H1 (cell line): ENCODE data around the gene C2CD2L. TPM values are rescaled to one million over a fixed set of nuclear protein-coding genes. Genes with fewer than 3 reads are reported as not detected.

Source experiments
- CTCF ChIA-PET: fragments of 300-600 bp; sonication (Branson Sonifier 250); formaldehyde crosslinking; loops from one replicate; lab custom pipeline; 2021; ENCODE audit not compliant: partially characterized antibody; lab: Charles Lee
- POLR2A ChIA-PET: fragments of 300-600 bp; sonication (Branson Sonifier 250); formaldehyde crosslinking; loops from one replicate; lab custom pipeline; 2021; ENCODE audit warnings: inconsistent platforms; ENCODE audit not compliant: partially characterized antibody; lab: Charles Lee
- DNase-seq, 2 experiments: peaks; one replicate each; pipeline versions ENCODE4 v3.0.0 to v3.0.0-alpha.2; 2010 to 2022; ENCODE audit warnings: low spot score in 2 of 2, low read depth in 1 of 2, mixed read lengths in 1 of 2
- FAIRE-seq: peaks from 2 replicates; lab custom pipeline; 2011; peaks lifted over from hg19 to GRCh38; lab: Jason Lieb, UNC
- H2AFZ ChIP-seq: 2 replicates; pipeline ENCODE4 v1.8.1; 2012; ENCODE audit warnings: low read length, inconsistent platforms
- H2AK5ac ChIP-seq: 2 replicates; pipeline ENCODE4 v1.6.1; 2013; ENCODE audit warnings: low read depth, low read length
- H2BK120ac ChIP-seq: replicated peaks from 2 replicates; pipeline ENCODE3; 2013; ENCODE audit warnings: low read depth, low read length, inconsistent platforms
- H2BK12ac ChIP-seq: 2 replicates; pipeline ENCODE4 v1.6.1; 2013; ENCODE audit warnings: low read depth, low read length
- H2BK15ac ChIP-seq: 2 replicates; pipeline ENCODE4 v1.6.1; 2013; ENCODE audit warnings: low read length
- H2BK20ac ChIP-seq: 2 replicates; pipeline ENCODE4 v1.6.1; 2013; ENCODE audit warnings: low read length
- H2BK5ac ChIP-seq: 2 replicates; pipeline ENCODE4 v1.6.1; 2013; ENCODE audit warnings: low read depth, low read length
- H3K14ac ChIP-seq: 2 replicates; pipeline ENCODE4 v1.6.1; 2013; ENCODE audit warnings: inconsistent platforms; ENCODE audit not compliant: insufficient read length
- H3K18ac ChIP-seq: 2 replicates; pipeline ENCODE4 v1.6.1; 2013; ENCODE audit warnings: low read length; ENCODE audit errors: extremely low read depth
- H3K23ac ChIP-seq: 2 replicates; pipeline ENCODE4 v1.6.1; 2013; ENCODE audit warnings: inconsistent platforms; ENCODE audit not compliant: insufficient read length
- H3K23me2 ChIP-seq: 2 replicates; pipeline ENCODE4 v1.6.1; 2013; ENCODE audit warnings: low read depth, low read length
- H3K27ac ChIP-seq: 2 replicates; pipeline ENCODE4 v1.6.1; 2011; ENCODE audit warnings: low read depth, low read length, inconsistent platforms
- H3K27me3 ChIP-seq, 4 experiments: replicated peaks in 1 of 4; 1 replicate in 1 of 4; 2 replicates in 3 of 4; pipeline versions ENCODE4 v1.6.1 to v1.8.1; 2011 to 2013; ENCODE audit warnings: low read length in 3 of 4, mild to moderate bottlenecking in 3 of 4, inconsistent platforms in 2 of 4, mixed read lengths in 2 of 4, moderate library complexity in 1 of 4; ENCODE audit not compliant: control insufficient read depth in 3 of 4, insufficient read depth in 3 of 4; ENCODE audit errors: extremely low read depth in 1 of 4
- H3K36me3 ChIP-seq, 4 experiments: 2 replicates each; pipeline versions ENCODE4 v1.6.1 to v1.8.1; 2011 to 2013; ENCODE audit warnings: mild to moderate bottlenecking in 4 of 4, low read length in 3 of 4, moderate library complexity in 2 of 4, control low read depth in 1 of 4, inconsistent platforms in 1 of 4; ENCODE audit not compliant: insufficient read depth in 4 of 4, control insufficient read depth in 2 of 4
- H3K4ac ChIP-seq: replicated peaks from 2 replicates; pipeline ENCODE3; 2013; ENCODE audit warnings: low read length, low read depth, mixed read lengths, inconsistent platforms; ENCODE audit not compliant: insufficient read length
- H3K4me1 ChIP-seq, 4 experiments: replicated peaks in 1 of 4; 1 replicate in 1 of 4; 2 replicates in 3 of 4; pipeline versions ENCODE4 v1.6.1 to v1.8.1; 2011 to 2013; ENCODE audit warnings: low read length in 3 of 4, inconsistent platforms in 2 of 4, mixed read lengths in 1 of 4; ENCODE audit not compliant: insufficient read depth in 4 of 4, control insufficient read depth in 3 of 4
- H3K4me2 ChIP-seq, 2 experiments: 2 replicates each; pipeline versions ENCODE4 v1.6.1 to v1.8.1; 2011 to 2013; ENCODE audit warnings: low read depth in 2 of 2, low read length in 2 of 2, control low read depth in 1 of 2, inconsistent platforms in 1 of 2, mild to moderate bottlenecking in 1 of 2; ENCODE audit not compliant: insufficient read depth in 1 of 2
- H3K4me3 ChIP-seq, 4 experiments: fragments of 200-600, 300-600 bp in 1 of 4; sonication (generic), shearing (Covaris generic), sonication (Bioruptor Twin) in 1 of 4; 2 replicates each; pipeline versions ENCODE4 v1.5.1 to v1.8.1; 2011 to 2016; ENCODE audit warnings: low read length in 4 of 4, low read depth in 3 of 4, control low read depth in 2 of 4, inconsistent platforms in 2 of 4, mild to moderate bottlenecking in 2 of 4, mixed read lengths in 1 of 4, moderate library complexity in 1 of 4; ENCODE audit not compliant: insufficient read depth in 2 of 4; ENCODE audit errors: extremely low read depth in 1 of 4
- H3K56ac ChIP-seq: replicated peaks from 2 replicates; pipeline ENCODE3; 2013; ENCODE audit warnings: low read depth, mild to moderate bottlenecking, mixed read lengths, low read length, inconsistent platforms; ENCODE audit not compliant: insufficient read length
- H3K79me1 ChIP-seq: 2 replicates; pipeline ENCODE4 v1.6.1; 2013; ENCODE audit warnings: low read depth, low read length, control low read depth
- H3K79me2 ChIP-seq, 2 experiments: 2 replicates each; pipeline versions ENCODE4 v1.6.1 to v1.8.1; 2012 to 2013; ENCODE audit warnings: low read length in 2 of 2, mild to moderate bottlenecking in 2 of 2, inconsistent platforms in 1 of 2; ENCODE audit not compliant: insufficient read depth in 2 of 2, control insufficient read depth in 1 of 2
- H3K9ac ChIP-seq, 4 experiments: replicated peaks in 1 of 4; 1 replicate in 1 of 4; 2 replicates in 3 of 4; pipeline versions ENCODE4 v1.6.1 to v1.8.1; 2011 to 2013; ENCODE audit warnings: low read depth in 3 of 4, low read length in 3 of 4, control low read depth in 2 of 4, mild to moderate bottlenecking in 2 of 4, moderate library complexity in 2 of 4, inconsistent platforms in 1 of 4; ENCODE audit errors: extremely low read depth in 1 of 4
- H3K9me3 ChIP-seq, 2 experiments: 2 replicates each; pipeline versions ENCODE4 v1.6.1 to v1.8.1; 2012 to 2013; ENCODE audit warnings: mild to moderate bottlenecking in 2 of 2, moderate library complexity in 2 of 2, control low read depth in 1 of 2, inconsistent platforms in 1 of 2, low read depth in 1 of 2, low read length in 1 of 2, mixed read lengths in 1 of 2; ENCODE audit not compliant: insufficient read depth in 2 of 2
- H4K20me1 ChIP-seq, 2 experiments: replicated peaks in 1 of 2; 2 replicates each; pipeline versions ENCODE3 to v1.8.1; 2011 to 2013; ENCODE audit warnings: inconsistent platforms in 2 of 2, low read length in 2 of 2, mild to moderate bottlenecking in 1 of 2; ENCODE audit not compliant: insufficient read depth in 2 of 2, control insufficient read depth in 1 of 2
- H4K5ac ChIP-seq: 2 replicates; pipeline ENCODE4 v1.6.1; 2013; ENCODE audit warnings: low read length, low read depth, mixed read lengths, inconsistent platforms; ENCODE audit not compliant: insufficient read length
- H4K8ac ChIP-seq: 2 replicates; pipeline ENCODE4 v1.8.0; 2013; ENCODE audit warnings: mild to moderate bottlenecking, moderate library complexity, low read length, inconsistent platforms; ENCODE audit not compliant: insufficient read depth; ENCODE audit errors: extremely low read depth
- H4K91ac ChIP-seq: replicated peaks from 2 replicates; pipeline ENCODE3; 2013; ENCODE audit warnings: low read length, mixed read lengths, inconsistent platforms; ENCODE audit not compliant: insufficient read length
- ASH2L ChIP-seq: fragments of 200-600, 300-600 bp; sonication (generic); IDR thresholded peaks from one replicate; pipeline ENCODE4 v1.7.1; 2017; ENCODE audit warnings: low read length
- BACH1 ChIP-seq: IDR thresholded peaks from 2 replicates; pipeline ENCODE4 v1.6.1; 2012; ENCODE audit warnings: low read length, improper control_type of control experiment
- E2F6 ChIP-seq: IDR thresholded peaks from 2 replicates; pipeline ENCODE4 v1.6.1; 2012; ENCODE audit warnings: inconsistent platforms
- KDM5A ChIP-seq: fragments of 200-600 bp; IDR thresholded peaks from 2 replicates; pipeline ENCODE4 v1.7.1; 2012; ENCODE audit warnings: mild to moderate bottlenecking, low read length, inconsistent platforms, mixed read lengths
- POU5F1 ChIP-seq: IDR thresholded peaks from 2 replicates; pipeline ENCODE4 v1.6.1; 2011; ENCODE audit warnings: low read depth, mild to moderate bottlenecking, low read length, moderate library complexity
- RNF2 ChIP-seq: fragments of 200-900, 300-1000 bp; sonication (generic); IDR thresholded peaks from 2 replicates; pipeline ENCODE4 v1.7.1; 2016; ENCODE audit warnings: borderline replicate concordance, low read depth, mild to moderate bottlenecking, antibody characterized with exemption, low read length; ENCODE audit not compliant: poor library complexity, severe bottlenecking; ENCODE audit errors: missing control alignments
- SP1 ChIP-seq: IDR thresholded peaks from 2 replicates; pipeline ENCODE4 v1.6.1; 2011; ENCODE audit warnings: low read depth, low read length
- SP2 ChIP-seq: IDR thresholded peaks from 2 replicates; pipeline ENCODE4 v1.6.1; 2012; ENCODE audit warnings: mild to moderate bottlenecking, low read length, inconsistent platforms
- SUZ12 ChIP-seq: fragments of 200-600 bp; sonication (generic); IDR thresholded peaks from 2 replicates; pipeline ENCODE4 v1.6.1; 2012; ENCODE audit warnings: mild to moderate bottlenecking, inconsistent platforms, low read length, moderate library complexity, mixed read lengths
- USF2 ChIP-seq: IDR thresholded peaks from 2 replicates; pipeline ENCODE4 v1.6.1; 2011; ENCODE audit warnings: low read length, improper control_type of control experiment
- WGBS, 2 experiments: shearing (Covaris generic) in 1 of 2; methylation state at CpG; one replicate each; pipeline versions ENCODE4 v1.1.6 to v1.1.7; 2013 to 2015; ENCODE audit warnings: low lambda C conversion rate in 2 of 2, mixed read lengths in 2 of 2, inconsistent platforms in 1 of 2, low coverage in 1 of 2, missing lambda C conversion rate in 1 of 2; ENCODE audit not compliant: insufficient replicate concordance in 2 of 2, insufficient coverage in 1 of 2, insufficient read length in 1 of 2; ENCODE audit errors: extremely low coverage in 1 of 2, missing lambda C conversion rate in 1 of 2; 5-methylcytosine and 5-hydroxymethylcytosine counted together
- polyA plus RNA-seq, 7 experiments: library from polyadenylated mRNA; depleted of rRNA in 3 of 7; stranded (reverse) in 5 of 7; unstranded in 2 of 7; fragments of >200 nt in 5 of 7; fragments of 200-250 nt in 2 of 7; gene quantifications; 1 replicate in 5 of 7; 2 replicates in 1 of 7; 4 replicates in 1 of 7; pipeline versions ENCODE4 v1.2.1 to v1.2.3, GENCODE V29; 2011 to 2013; ENCODE audit warnings: missing spikeins in 2 of 7, mixed read lengths in 2 of 7
- total RNA-seq: library from RNA; stranded (reverse); fragmentation: NEBNext Ultra II Directional; extraction: Animal tissue kit (Norgen Biotek cat#: 25700); gene quantifications from 2 replicates; pipeline ENCODE4 v1.2.1, GENCODE V29; 2021

The C2CD2L gene
- total and polyA plus RNA-seq, 2 of the 8 experiments (the other 6 are each of a cell fraction or from before 2014, with no cell fraction given), result 2.5 to 4.0 TPM

- peak within 1 kb of the TSS; percentile 96 for H2BK5ac ChIP-seq
- H4K20me1 ChIP-seq, result peaks cover 0 to 2% of the 10 kb centered on the region in 2 experiments
- peak within 1 kb of the TSS; percentile 76 to 97 (median 88) for H3K9ac ChIP-seq
- 1% methylated on average over 32 of the region's 32 CpGs; no CpG with 5 or more reads in 1 of the 2 experiments for WGBS, 2 experiments
- peak within 1 kb of the TSS; percentile 44 for H3K18ac ChIP-seq
- CTCF ChIA-PET, result interaction anchor here (0.6 to 1.7 kb wide), 16 partner anchors 10 to 310 kb away, joined by 3 to 9 read pairs (median 4); partner anchors contain the start of gene VPS11
- FAIRE-seq (peak; percentile 79), DNase-seq (peak; percentile 79 to 92)
- H3K79me1 ChIP-seq, result peaks cover 7% of the 10 kb centered on the region
- H3K4me1 ChIP-seq, result peaks cover 3 to 20% (median 5%) of the 10 kb centered on the region in 4 experiments
- H4K91ac ChIP-seq, result peak within 1 kb of the TSS; percentile 69
- H3K56ac ChIP-seq, result peak within 1 kb of the TSS; percentile 65
- H2BK12ac ChIP-seq, result peak within 1 kb of the TSS; percentile 10
- H4K5ac ChIP-seq, result peak within 1 kb of the TSS; percentile 44
- H2BK120ac ChIP-seq, result peak within 1 kb of the TSS; percentile 44
- peak within 1 kb of the TSS; percentile 100 for H2AFZ ChIP-seq
- H3K36me3 ChIP-seq, result peaks cover 5 to 19% (median 13%) of the 10 kb centered on the region in 4 experiments; a peak in 6 of 8 replicates
- POLR2A ChIA-PET, result interaction anchor here (0.7 to 2.1 kb wide), 26 partner anchors 9 to 284 kb away, joined by 3 to 17 read pairs (median 5); partner anchors contain the start of genes HINFP, HMBS, HYOU1 and MCAM
- peak within 1 kb of the TSS; percentile 91 for H4K8ac ChIP-seq
- H3K27me3 ChIP-seq, result no peaks in the 10 kb centered on the region
- peak within 1 kb of the TSS; percentile 99 for H3K27ac ChIP-seq
- peak within 1 kb of the TSS; percentile 19 for H3K4ac ChIP-seq
- peak within 1 kb of the TSS; percentile 99 for H2AK5ac ChIP-seq
- H3K4me2 ChIP-seq, result peak within 1 kb of the TSS; percentile 92 to 98
- H3K23ac ChIP-seq, result no peak within 1 kb of the TSS
- H3K23me2 ChIP-seq, result peaks cover 20% of the 10 kb centered on the region
- H3K79me2 ChIP-seq, result peaks cover 0 to 12% of the 10 kb centered on the region in 2 experiments; a peak in 2 of 4 replicates
- H2BK15ac ChIP-seq, result 0 out of 2 replicates have a peak within 1 kb of the TSS, but pooled peaks have one; percentile 95
- H3K9me3 ChIP-seq, result no peaks in the 10 kb centered on the region
- H2BK20ac ChIP-seq, result no peak within 1 kb of the TSS; the same call in 1 of the 2 replicates
- H3K4me3 ChIP-seq, result peak within 1 kb of the TSS; percentile 66 to 97 (median 90)
- H3K14ac ChIP-seq, result no peak within 1 kb of the TSS
- TF ChIP-seq SP2 (no peak), ASH2L (peak; percentile 71), E2F6 (peak; percentile 25), SP1 (peak; percentile 29; the same call in 1 of the 2 replicates), POU5F1 (no peak), USF2 (peak; percentile 86), KDM5A (no peak; the same call in 1 of the 2 replicates), BACH1 (no peak), SUZ12 (no peak), RNF2 (no peak)
Measured at GRCh38 chr11:119101759-119102423, 5.3 kb upstream of the C2CD2L start, which contains the start of gene DPAGT1. DPAGT1 (minus strand) TSS chr11:119101853; CDS start chr11:119101655, 198 bp downstream.
